Neural cell (in vitro differentiated cells): ENCODE results near the gene ABHD12. TPM values are rescaled to one million over a fixed set of nuclear protein-coding genes. Genes with fewer than 3 reads are reported as not detected.

ENCODE experiments used
- H2AFZ ChIP-seq: fragments of 200-600, 300-800 bp; sonication (generic), shearing (Covaris generic); 2 replicates; pipeline ENCODE4 v1.6.0; 2014; ENCODE audit warnings: low read depth, mild to moderate bottlenecking, antibody characterized with exemption, low read length, moderate library complexity
- H3F3A ChIP-seq: fragments of 200-600 bp; shearing (Covaris generic); 2 replicates; pipeline ENCODE4 v1.6.1; 2016; ENCODE audit warnings: mild to moderate bottlenecking, moderate library complexity, mixed read lengths, antibody characterized with exemption, low read length; ENCODE audit not compliant: insufficient read depth, poor library complexity, severe bottlenecking
- H3K27ac ChIP-seq: fragments of 200-600, 300-800 bp; sonication (generic), shearing (Covaris generic); 2 replicates; pipeline ENCODE4 v1.5.1; 2014; ENCODE audit warnings: mild to moderate bottlenecking, low read length, moderate library complexity
- H3K27me3 ChIP-seq: fragments of 300-800, 200-600 bp; sonication (generic), shearing (Covaris generic); 2 replicates; pipeline ENCODE4 v1.6.0; 2014; ENCODE audit warnings: mild to moderate bottlenecking, low read depth, low read length, moderate library complexity; ENCODE audit not compliant: insufficient read depth
- H3K36me3 ChIP-seq: fragments of 300-800, 200-600 bp; sonication (generic), shearing (Covaris generic); 2 replicates; pipeline ENCODE4 v1.5.1; 2014; ENCODE audit warnings: mild to moderate bottlenecking, antibody characterized with exemption, low read length, moderate library complexity; ENCODE audit not compliant: insufficient read depth
- H3K4me2 ChIP-seq: fragments of 300-800, 200-600 bp; sonication (generic), shearing (Covaris generic); 2 replicates; pipeline ENCODE4 v1.6.0; 2014; ENCODE audit warnings: mild to moderate bottlenecking, low read length
- H3K4me3 ChIP-seq: fragments of 300-800, 200-600 bp; sonication (generic), shearing (Covaris generic); 2 replicates; pipeline ENCODE4 v1.5.1; 2014; ENCODE audit warnings: mild to moderate bottlenecking, low read length, moderate library complexity
- H3K79me2 ChIP-seq: fragments of 200-600 bp; shearing (Covaris generic); replicated peaks from 2 replicates; pipeline ENCODE4 v1.6.0; 2014; ENCODE audit warnings: mild to moderate bottlenecking, low read length, moderate library complexity; ENCODE audit not compliant: insufficient read depth
- H3K9ac ChIP-seq: fragments of 300-800, 200-600 bp; sonication (generic), shearing (Covaris generic); 2 replicates; pipeline ENCODE4 v1.6.1; 2016; ENCODE audit warnings: mild to moderate bottlenecking, low read length, mixed read lengths
- H3K9me2 ChIP-seq: fragments of 200-600 bp; shearing (Covaris generic); 2 replicates; pipeline ENCODE4 v1.6.1; 2016; ENCODE audit warnings: mild to moderate bottlenecking, low read length, mixed read lengths; ENCODE audit not compliant: insufficient read depth
- H3K9me3 ChIP-seq: fragments of 200-600, 300-800 bp; sonication (generic), shearing (Covaris generic); 2 replicates; pipeline ENCODE4 v1.6.1; 2016; ENCODE audit warnings: mild to moderate bottlenecking, mixed run types, low read length, moderate library complexity, mixed read lengths
- H4K20me1 ChIP-seq: fragments of 200-600 bp; shearing (Covaris generic); 2 replicates; pipeline ENCODE4 v1.6.1; 2016; ENCODE audit warnings: mild to moderate bottlenecking, mixed run types; ENCODE audit not compliant: insufficient read depth
- EP300 ChIP-seq: fragments of 450-650 bp; conservative IDR thresholded peaks from 2 replicates; pipeline ENCODE4 v1.6.1; 2014; ENCODE audit warnings: antibody characterized with exemption, mild to moderate bottlenecking, moderate library complexity; ENCODE audit not compliant: poor library complexity, severe bottlenecking
- EZH2 ChIP-seq: fragments of 200-600, 300-800 bp; shearing (Covaris generic), sonication (generic); IDR thresholded peaks from 2 replicates; pipeline ENCODE4 v1.6.1; 2014; ENCODE audit warnings: antibody characterized with exemption, low read length, borderline replicate concordance, mild to moderate bottlenecking; ENCODE audit not compliant: insufficient read depth, poor library complexity, severe bottlenecking
- MXI1 ChIP-seq: fragments of 450-650 bp; conservative IDR thresholded peaks from 2 replicates; pipeline ENCODE4 v1.6.1; 2014; ENCODE audit warnings: antibody characterized with exemption, mild to moderate bottlenecking; ENCODE audit not compliant: poor library complexity, severe bottlenecking
- POLR2AphosphoS5 ChIP-seq: IDR thresholded peaks from 2 replicates; pipeline ENCODE4 v1.6.1; 2012
- RAD21 ChIP-seq: fragments of 450-650 bp; conservative IDR thresholded peaks from 2 replicates; pipeline ENCODE4 v1.6.1; 2014; ENCODE audit warnings: antibody characterized with exemption, mild to moderate bottlenecking, moderate library complexity
- REST ChIP-seq: IDR thresholded peaks from 2 replicates; pipeline ENCODE4 v1.6.1; 2012; ENCODE audit warnings: borderline replicate concordance
- SMC3 ChIP-seq: fragments of 450-650 bp; conservative IDR thresholded peaks from 2 replicates; pipeline ENCODE4 v1.6.1; 2014; ENCODE audit warnings: antibody characterized with exemption, mild to moderate bottlenecking, moderate library complexity; ENCODE audit not compliant: poor library complexity
- TAF1 ChIP-seq: IDR thresholded peaks from 2 replicates; pipeline ENCODE4 v1.6.1; 2012; ENCODE audit warnings: low read depth
- polyA plus RNA-seq: library from polyadenylated mRNA; depleted of rRNA; stranded (reverse); fragments of >200 nt; gene quantifications from 2 replicates; pipeline ENCODE4 v1.2.3, GENCODE V29; 2014
- TF ChIP-seq, protein P1 (sequence below): fragments of 450-650 bp; IDR thresholded peaks from 2 replicates; pipeline ENCODE4 v1.5.1; 2014; ENCODE audit warnings: antibody characterized with exemption, mild to moderate bottlenecking, moderate library complexity; ENCODE audit not compliant: poor library complexity, severe bottlenecking

ABHD12 gene
- polyA plus RNA-seq, 1 donor from 2014 or later: 32.3 TPM

DNA sequence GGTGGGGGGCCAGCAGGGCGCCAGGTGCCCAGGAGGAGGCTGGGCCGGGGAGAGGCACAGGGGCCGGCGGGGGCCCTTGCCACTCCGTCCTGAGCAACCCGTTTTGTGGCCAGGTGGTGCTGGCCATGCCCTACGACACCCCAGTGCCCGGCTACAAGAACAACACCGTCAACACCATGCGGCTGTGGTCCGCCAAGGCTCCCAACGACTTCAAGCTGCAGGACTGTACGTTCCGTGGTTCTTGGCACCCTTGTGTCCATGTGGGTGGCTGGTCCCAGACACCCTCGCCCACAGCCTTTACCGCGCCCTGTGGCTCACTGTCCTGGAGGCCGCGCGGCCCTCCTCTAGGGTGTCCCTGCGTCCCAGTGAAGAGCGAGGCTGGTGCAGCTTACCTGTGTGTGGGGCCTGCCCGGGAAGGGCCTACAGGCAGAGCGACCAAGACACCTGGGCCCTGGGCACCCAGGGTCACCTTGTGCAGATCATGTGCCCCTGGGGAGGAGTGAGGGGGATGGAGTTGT is 114.0 kb downstream of the ABHD12 start:
- no peak overlapping the region for H3K4me2 ChIP-seq
- H3K27me3 ChIP-seq: no peaks in the 10 kb centered on the region
- no peak overlapping the region for H3K27ac ChIP-seq
- no peaks in the 10 kb centered on the region for H3K79me2 ChIP-seq
- no peaks in the 10 kb centered on the region for H3F3A ChIP-seq
- TF ChIP-seq EP300 (no peak), MXI1 (no peak), REST (no peak)
- no peaks in the 10 kb centered on the region for H3K9me3 ChIP-seq
- H3K36me3 ChIP-seq: no peaks in the 10 kb centered on the region
- no peak overlapping the region for H3K9ac ChIP-seq
- no peaks in the 10 kb centered on the region for H3K9me2 ChIP-seq
- H3K4me3 ChIP-seq: no peak overlapping the region
- H2AFZ ChIP-seq: no peak overlapping the region
- no peaks in the 10 kb centered on the region for H4K20me1 ChIP-seq

GRCh38 chr20:25275813-25276532 is 114.7 kb downstream of the ABHD12 start:
- no peak overlapping the region for H3K4me3 ChIP-seq
- no peaks in the 10 kb centered on the region for H3F3A ChIP-seq
- H3K9me2 ChIP-seq: no peaks in the 10 kb centered on the region
- H3K4me2 ChIP-seq: no peak overlapping the region
- H3K27me3 ChIP-seq: no peaks in the 10 kb centered on the region
- peaks cover 4% of the 10 kb centered on the region for H3K36me3 ChIP-seq
- no peak overlapping the region for H2AFZ ChIP-seq
- no peak overlapping the region for H3K27ac ChIP-seq
- H3K9ac ChIP-seq: no peak overlapping the region
- H3K9me3 ChIP-seq: no peaks in the 10 kb centered on the region
- TF ChIP-seq EZH2 (no peak), TAF1 (no peak), RAD21 (no peak), MXI1 (no peak), POLR2AphosphoS5 (no peak), SMC3 (no peak), EP300 (no peak), REST (no peak)
- TF ChIP-seq, protein P1, sequence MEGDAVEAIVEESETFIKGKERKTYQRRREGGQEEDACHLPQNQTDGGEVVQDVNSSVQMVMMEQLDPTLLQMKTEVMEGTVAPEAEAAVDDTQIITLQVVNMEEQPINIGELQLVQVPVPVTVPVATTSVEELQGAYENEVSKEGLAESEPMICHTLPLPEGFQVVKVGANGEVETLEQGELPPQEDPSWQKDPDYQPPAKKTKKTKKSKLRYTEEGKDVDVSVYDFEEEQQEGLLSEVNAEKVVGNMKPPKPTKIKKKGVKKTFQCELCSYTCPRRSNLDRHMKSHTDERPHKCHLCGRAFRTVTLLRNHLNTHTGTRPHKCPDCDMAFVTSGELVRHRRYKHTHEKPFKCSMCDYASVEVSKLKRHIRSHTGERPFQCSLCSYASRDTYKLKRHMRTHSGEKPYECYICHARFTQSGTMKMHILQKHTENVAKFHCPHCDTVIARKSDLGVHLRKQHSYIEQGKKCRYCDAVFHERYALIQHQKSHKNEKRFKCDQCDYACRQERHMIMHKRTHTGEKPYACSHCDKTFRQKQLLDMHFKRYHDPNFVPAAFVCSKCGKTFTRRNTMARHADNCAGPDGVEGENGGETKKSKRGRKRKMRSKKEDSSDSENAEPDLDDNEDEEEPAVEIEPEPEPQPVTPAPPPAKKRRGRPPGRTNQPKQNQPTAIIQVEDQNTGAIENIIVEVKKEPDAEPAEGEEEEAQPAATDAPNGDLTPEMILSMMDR: no peak
- no peaks in the 10 kb centered on the region for H4K20me1 ChIP-seq
- H3K79me2 ChIP-seq: no peaks in the 10 kb centered on the region
